Activated T-cell treated with anti-CD3 and anti-CD28 coated beads, Interleukin-2, amount 50 U/mL, for 48 hours (primary cell): ENCODE results near the gene SLC25A42.
A peak's percentile ranks its signal among the peaks of the same experiment; 100 is the strongest.
"Not testable (repeated sequence)": the region's sequence is repeated elsewhere in the genome, so short reads cannot be mapped to it uniquely, and the experiment has no call there.

Experiments
- DNase-seq, 2 experiments: peaks; one replicate each; pipeline ENCODE4 v3.0.0-alpha.2; 2020

The SLC25A42 gene

DNA sequence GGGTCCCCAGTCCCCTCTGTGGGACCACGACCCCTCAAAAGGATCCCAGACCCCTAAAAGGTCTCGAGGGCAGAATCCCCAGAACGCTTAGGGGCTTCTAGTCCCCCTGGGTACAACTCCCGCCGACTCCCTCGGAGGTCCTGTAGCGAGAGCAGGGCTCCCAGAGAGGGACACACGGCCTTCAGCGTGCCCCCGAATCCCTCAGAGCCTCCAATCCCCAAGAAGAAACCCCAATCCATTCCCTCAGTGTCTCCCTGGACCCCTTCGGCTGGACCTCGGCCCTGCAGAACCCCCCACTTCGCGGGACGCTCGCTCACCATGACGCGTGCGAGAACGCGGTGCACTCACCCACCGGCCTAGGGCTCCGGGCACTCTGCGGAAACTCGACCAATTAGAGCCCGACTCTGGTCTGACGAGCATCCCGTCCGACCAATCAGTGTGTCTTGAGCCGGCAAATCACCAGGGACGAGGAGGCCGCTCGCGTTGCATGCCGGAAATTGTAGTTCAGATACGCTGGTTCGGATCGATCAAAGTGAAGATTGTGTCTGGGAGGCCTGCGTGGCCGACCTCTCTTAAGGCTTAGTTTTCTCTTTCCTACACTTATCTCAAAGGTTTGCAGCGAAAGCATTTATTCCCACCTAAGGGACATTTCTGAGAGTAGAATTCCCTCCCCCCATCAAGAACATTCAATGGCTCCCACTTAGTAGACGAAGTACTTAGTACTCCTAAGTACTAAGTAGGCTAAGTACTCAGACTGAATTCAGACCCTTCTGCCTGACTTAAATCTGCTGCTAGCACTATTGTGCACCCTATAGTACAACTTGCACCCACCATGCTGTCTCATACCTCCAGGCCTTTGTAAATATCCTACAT, 74.6 kb downstream of the SLC25A42 start, which contains the start of gene TMEM161A:
TSS of gene TMEM161A (minus strand) at position 370 of the 873 bp plus-strand sequence. CDS start at position 320, 50 bp downstream.
- DNase-seq: peak; percentile 98 to 99

- no peak for DNase-seq
Measured at GRCh38 chr19:19139876-19140229, 76.1 kb downstream of the SLC25A42 start.

GRCh38 chr19:19140476-19140875, 76.7 kb downstream of the SLC25A42 start:
- DNase-seq: no peak

GRCh38 chr19:19142347-19142746, 78.6 kb downstream of the SLC25A42 start:
- DNase-seq: no peak

- no peak for DNase-seq
Measured at GRCh38 chr19:19145281-19145680, 81.5 kb downstream of the SLC25A42 start.

GRCh38 chr19:19145684-19146608, 82.2 kb downstream of the SLC25A42 start:
- peak; percentile 95 to 99 for DNase-seq

- no peak for DNase-seq
Measured at GRCh38 chr19:19146865-19147264, 83.1 kb downstream of the SLC25A42 start.

GRCh38 chr19:19147344-19147743, 83.5 kb downstream of the SLC25A42 start:
- DNase-seq: no peak

DNA sequence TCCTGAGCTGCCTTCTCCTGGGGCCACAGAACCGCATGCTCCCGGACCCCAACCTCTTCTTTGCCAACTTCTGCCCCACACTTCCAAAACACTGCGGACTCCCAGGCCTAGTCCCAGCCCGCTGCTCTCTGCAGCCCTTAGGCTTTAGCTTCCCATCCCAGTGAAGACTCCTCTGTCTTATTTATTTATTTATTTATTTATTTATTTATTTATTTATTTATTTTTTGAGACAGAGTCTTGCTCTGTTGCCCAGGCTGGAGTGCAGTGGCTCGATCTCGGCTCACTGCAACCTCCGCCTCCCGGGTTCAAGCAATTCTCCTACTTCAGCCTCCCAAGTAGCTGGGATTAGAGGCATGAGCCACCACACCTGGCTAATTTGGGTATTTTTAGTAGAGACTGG, 84.7 kb downstream of the SLC25A42 start:
- DNase-seq: not testable (repeated sequence)

DNA sequence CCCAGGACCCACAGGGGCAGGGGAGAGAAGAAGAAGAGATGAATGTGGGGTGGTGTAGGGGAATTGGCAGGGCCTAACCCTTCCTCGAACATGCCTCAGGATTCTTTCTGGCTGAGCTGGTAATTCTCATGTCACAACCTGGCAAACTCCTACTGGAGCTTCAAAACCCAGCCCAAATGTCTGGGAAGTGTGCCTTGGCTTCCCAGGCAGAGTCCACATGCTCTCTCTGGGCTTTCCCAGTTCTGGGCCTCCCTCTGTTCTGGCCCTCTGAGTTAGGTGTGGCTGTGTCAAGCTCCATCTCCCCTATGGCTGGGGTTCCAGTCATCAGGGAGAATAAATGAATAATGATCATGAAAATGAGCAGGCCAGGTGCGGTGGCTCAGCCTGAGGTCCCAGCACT, 85.6 kb downstream of the SLC25A42 start:
- no peak for DNase-seq

GRCh38 chr19:19151418-19151817, 87.6 kb downstream of the SLC25A42 start:
- DNase-seq: no peak

DNA sequence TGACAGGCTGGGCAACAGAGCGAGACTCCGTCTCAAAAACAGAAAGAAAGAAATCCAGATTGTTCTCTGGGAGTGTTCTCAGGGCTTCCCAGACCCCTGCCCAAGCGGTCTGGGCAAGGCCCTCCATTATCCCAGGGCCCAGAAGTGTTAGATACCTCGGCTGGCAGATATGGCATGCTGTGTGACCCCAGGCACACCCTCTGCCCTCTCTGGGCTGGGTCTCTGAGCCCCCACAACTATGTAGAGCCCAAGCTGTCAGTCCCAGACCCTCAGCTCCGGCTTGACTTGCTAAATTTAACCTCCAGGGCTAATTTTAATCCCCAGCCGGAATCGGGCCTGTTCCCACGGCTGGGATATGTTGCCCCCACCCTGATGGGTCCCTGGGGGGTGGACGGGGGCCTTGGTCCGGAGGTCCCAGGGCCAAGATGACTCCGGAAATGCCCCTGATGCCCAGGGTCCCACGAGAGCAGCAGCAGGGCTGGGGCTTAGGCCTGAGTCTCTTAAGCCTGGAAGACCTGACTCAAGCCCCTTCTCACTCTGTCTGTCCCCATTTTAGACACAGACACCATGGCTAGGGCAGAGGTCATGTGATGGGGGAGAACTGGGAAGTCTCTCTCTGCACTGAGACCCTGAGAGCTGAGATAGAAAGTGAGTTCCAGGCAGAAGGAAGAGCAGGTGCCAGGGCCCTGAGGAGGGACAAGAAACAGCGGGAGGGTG, 89.0 kb downstream of the SLC25A42 start:
- DNase-seq: no peak

- DNase-seq: no peak
Measured at GRCh38 chr19:19154768-19155494, 91.1 kb downstream of the SLC25A42 start.

GRCh38 chr19:19155495-19156219, 91.9 kb downstream of the SLC25A42 start:
- DNase-seq: no peak

DNA sequence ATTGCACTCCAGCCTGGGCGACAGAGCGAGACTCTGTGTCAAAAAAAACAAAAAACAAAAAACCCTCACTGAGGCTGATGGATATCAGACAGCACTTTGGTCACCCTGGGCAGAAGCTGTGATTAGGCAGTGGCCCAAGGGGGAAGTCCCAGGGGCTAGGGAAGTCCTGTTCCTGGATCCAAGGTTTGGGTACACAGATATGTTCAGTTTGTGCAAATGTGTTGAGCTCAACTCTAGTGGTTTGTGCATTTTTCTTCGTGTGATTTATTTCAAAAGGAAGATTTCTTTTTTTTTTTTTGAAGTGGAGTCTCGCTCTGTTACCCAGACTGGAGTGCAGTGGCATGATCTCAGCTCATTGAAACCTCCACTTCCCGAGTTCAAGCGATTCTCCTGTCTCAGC, 94.0 kb downstream of the SLC25A42 start:
- DNase-seq: no peak

- no peak for DNase-seq
Measured at GRCh38 chr19:19159534-19159933, 95.7 kb downstream of the SLC25A42 start.

- DNase-seq: no peak
Measured at GRCh38 chr19:19160461-19161035, 96.8 kb downstream of the SLC25A42 start.

DNA sequence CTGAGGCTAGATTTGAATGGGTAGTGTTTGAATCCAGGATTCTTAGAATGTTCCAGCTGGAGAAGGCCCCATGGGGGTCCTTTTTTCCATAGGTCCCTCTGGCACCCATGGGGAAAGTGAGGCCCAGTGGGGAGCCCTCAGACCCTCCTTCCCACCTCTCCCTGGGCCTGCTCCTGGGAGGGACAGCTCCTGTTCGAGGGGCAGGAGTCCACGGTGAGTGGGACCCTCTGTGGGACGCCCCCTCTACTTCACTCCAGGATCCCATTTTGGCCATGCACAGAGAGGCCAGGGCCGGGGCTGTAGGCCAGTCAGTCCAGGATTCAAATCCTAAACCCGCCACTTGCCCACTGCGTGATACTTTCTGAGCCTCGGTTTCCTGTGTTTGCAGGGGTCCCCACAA, 98.7 kb downstream of the SLC25A42 start:
- no peak for DNase-seq
